ENCODE data around the gene ZBTB7C. TPM values are rescaled to one million over a fixed set of nuclear protein-coding genes. Genes with fewer than 3 reads are reported as not detected.

The ZBTB7C gene
- total RNA-seq, 1 experiment from 2014 or later = 0.35 TPM

- DNase-seq (ENCODE audit: extremely low read depth, low read depth) = no peak
Observed at GRCh38 chr18:48200631-48201336, 208.4 kb downstream of the ZBTB7C start.

GRCh38 chr18:48199399-48199798 lies 209.8 kb downstream of the ZBTB7C start:
- no peak for DNase-seq (ENCODE audit: extremely low read depth, low read depth)

- DNase-seq (ENCODE audit: extremely low read depth, low read depth) = no peak
Observed at GRCh38 chr18:48197819-48198218, 211.4 kb downstream of the ZBTB7C start.

GRCh38 chr18:48195787-48196186 lies 213.4 kb downstream of the ZBTB7C start:
- no peak for DNase-seq (ENCODE audit: extremely low read depth, low read depth)

DNA sequence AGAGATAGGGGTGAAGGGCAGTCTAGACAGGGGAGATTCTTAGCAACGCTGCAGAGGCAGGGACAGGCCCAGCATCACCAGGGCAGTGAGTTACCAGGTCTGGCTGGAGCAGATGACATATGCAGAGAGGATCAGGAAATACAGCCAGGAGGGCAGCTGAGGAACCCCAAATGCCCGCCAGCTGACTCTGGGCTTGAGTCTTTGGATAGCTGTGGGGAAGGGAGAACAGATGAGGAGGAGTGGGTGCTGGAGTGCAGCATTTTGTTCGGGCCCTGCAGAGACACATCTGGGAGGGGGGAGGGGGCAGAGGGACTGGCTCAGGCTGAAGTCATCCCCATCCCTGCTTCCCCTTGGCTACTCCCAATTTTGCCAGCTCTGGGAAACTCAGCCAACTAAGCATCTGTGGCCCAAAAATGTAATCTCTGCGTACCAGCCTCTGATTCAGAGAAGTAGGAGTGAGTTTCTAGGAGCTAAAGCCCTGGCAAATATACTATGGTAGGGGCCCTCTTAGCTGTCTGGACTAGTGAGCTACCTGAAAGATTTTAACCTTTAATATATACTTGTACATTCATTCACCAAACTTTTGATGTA lies 214.5 kb downstream of the ZBTB7C start:
- no peak for DNase-seq (ENCODE audit: extremely low read depth, low read depth)

GRCh38 chr18:48193521-48194492 lies 215.4 kb downstream of the ZBTB7C start:
- no peak for DNase-seq (ENCODE audit: extremely low read depth, low read depth)

- DNase-seq (ENCODE audit: extremely low read depth, low read depth) = no peak
Observed at GRCh38 chr18:48192542-48192941, 216.6 kb downstream of the ZBTB7C start.

- DNase-seq (ENCODE audit: extremely low read depth, low read depth) = no peak
Observed at GRCh38 chr18:48191494-48191893, 217.7 kb downstream of the ZBTB7C start.

DNA sequence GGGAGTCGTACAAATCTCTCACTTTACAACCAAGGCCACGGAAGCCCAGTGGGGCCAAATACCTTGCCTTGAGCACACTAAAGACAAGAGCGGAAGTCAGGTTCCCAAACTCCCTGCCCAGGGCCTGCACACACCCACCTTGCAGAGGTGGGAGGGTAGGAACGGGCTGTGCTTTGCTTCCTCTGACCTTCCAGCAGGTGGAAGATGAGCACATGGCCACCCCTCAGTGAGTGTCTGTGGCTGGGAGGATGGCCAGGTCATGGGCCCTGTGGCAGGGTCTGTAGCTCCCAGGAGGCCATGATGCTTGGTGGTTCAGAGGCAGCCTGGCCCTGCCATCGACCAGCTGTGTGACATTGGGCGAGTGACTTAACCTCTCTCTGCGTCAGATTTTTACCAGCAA lies 218.2 kb downstream of the ZBTB7C start:
- DNase-seq (ENCODE audit: extremely low read depth, low read depth) = no peak

DNA sequence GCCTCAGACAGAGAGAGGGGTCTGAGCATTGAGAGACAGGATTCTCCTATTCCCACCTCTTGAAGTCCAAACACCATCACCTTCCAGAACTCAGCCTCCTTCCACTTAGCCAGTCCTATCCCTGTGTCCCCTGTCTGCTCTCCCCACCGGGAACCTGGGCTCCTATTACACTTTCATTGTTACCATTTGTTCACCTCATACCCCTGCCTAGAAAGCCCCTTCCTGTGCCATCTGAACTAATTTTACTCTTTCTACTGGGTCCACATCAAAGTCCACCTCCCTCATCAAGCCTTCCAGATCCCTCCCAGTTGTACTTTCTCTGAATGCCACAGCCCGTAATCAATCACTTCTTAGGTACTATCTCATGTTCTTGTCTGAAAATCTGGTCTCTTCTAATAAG lies 220.6 kb downstream of the ZBTB7C start:
- no peak for DNase-seq (ENCODE audit: extremely low read depth, low read depth)

DNA sequence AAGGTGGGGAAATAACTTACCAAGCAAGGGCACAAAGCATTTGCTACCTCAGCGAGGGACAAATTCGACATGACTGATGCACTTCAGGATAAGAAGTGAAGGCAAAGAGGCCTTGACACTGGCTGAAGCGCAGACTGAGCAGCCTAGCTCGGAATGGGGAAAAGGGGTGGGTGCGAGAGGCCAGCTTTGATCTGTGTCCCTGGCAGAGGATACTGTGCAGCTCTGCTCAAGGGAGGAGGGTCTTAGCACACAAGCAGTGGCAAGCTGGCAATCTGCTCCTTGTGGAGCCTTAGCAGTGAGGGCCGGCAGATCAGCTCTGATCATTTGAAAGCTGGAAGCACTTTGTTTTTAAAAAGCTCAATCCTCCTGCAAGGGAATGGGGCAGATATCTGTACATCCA lies 222.3 kb downstream of the ZBTB7C start:
- DNase-seq (ENCODE audit: extremely low read depth, low read depth) = no peak

DNA sequence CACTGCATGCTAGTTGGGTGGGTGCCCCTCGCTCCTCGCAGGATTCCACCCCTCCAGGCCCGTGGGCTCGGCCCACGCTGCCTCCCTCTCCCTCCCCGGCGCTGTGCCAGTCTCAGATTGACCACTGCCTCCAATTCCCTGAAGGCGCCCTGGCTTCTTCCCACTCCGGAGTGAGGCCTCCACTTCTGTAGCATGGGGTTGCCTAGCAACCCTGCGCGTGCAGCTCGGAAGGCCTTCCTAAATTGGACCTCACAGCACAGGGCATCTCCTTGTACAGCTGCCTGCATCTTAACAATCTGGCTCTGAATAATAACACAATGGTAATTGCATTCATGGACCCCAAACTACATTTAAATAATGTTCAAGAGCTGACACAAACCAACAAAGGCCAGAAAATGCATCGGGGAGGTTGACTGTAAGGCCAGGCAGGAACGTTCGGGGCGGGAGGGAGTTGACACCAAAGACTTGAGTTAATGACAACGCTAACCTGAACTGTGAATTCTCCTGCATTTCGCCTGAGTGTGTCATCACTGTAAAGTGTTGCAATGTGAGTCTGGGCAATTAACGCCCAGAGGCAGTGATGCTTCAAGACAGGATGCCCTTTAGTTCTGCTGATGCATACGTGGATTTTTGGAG lies 222.9 kb downstream of the ZBTB7C start:
- no peak for DNase-seq (ENCODE audit: extremely low read depth, low read depth)

DNA sequence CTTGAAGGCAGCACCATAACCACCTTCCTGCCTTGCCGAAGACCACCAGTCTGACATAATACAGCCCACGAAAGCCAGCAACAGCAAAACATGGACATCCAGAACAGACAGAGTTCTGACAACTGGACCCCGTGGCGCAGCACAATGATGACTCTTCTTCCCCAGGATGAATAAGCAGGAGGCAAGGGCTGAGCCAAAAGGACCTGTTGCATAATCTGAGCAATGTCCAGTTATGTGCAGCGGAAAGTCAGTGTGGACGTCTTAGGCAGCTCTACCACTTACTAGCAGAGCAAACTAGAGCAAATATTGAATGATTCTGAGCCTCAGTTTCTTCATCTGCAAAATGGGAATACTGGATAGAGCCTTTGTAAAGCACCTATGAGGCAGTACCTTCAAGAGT lies 225.1 kb downstream of the ZBTB7C start:
- DNase-seq (ENCODE audit: extremely low read depth, low read depth) = no peak

GRCh38 chr18:48183613-48184012 lies 225.6 kb downstream of the ZBTB7C start:
- no peak for DNase-seq (ENCODE audit: extremely low read depth, low read depth)

DNA sequence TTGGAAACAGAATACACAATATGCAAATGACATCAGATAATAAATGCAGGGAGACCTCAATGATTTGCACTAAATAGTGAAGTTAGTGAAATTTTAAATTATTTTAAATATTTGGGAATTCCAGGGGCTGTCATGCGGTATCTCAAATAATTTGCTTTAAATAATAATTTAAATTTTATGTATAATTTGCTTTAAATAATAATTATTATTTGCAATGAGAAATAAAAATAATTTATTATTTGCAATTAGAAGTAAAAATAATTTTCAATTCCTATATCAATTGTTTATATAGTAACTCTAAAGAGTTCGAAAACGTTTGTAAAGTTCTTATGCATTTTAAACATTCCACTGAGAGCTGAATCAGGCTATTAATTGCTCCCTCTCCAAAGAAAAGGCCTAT lies 226.4 kb downstream of the ZBTB7C start:
- no peak for DNase-seq (ENCODE audit: extremely low read depth, low read depth)

DNA sequence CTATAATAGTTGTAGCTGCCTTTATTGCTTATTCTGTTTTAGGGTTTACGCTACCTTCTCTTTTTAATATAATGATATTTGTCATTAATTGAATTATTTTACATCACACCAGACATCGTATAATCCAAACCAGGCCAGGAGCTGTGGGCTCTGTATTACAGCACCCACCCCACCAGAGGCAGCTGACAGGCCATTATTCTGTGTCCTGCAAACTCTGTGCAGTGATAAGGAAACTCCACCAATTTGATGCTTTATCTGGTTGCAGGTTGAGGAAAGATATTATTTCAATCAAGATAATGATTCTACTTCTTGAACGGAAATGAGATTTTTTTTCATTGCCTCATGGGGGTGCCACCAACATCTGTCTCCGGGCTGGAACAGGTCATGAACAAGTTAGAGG lies 227.3 kb downstream of the ZBTB7C start:
- no peak for DNase-seq (ENCODE audit: extremely low read depth, low read depth)

- DNase-seq (ENCODE audit: extremely low read depth, low read depth) = no peak
Observed at GRCh38 chr18:48181087-48181823, 227.9 kb downstream of the ZBTB7C start.

DNA sequence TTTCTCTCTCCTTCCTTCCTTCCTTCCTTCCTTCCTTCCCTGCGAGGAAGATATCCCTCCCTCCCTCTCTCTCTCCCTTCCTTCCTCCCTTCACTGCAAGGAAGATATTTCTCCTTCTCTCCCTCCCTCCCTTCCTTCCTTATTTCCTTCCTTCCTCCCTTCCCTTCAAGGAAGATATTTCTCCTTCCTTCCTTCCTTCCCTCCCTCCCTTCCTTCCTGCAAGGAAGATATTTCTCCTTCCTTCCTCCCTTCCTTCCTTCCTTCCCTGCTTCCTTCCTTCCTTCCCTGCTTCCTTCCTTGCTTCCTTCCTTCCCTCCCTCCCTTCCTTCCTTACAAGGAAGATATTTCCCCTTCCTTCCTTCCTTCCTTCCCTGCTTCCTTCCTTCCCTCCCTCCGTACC lies 229.5 kb downstream of the ZBTB7C start:
- DNase-seq (ENCODE audit: extremely low read depth, low read depth) = no peak

- no peak for DNase-seq (ENCODE audit: extremely low read depth, low read depth)
Observed at GRCh38 chr18:48179001-48179400, 230.2 kb downstream of the ZBTB7C start.

GRCh38 chr18:48176909-48177308 lies 232.3 kb downstream of the ZBTB7C start:
- DNase-seq (ENCODE audit: extremely low read depth, low read depth) = no peak

Data from NCI-H460 (cell line).